ENCODE data around the gene EFNA5.

EFNA5 gene

GRCh38 chr5:107670932-107671741 is at the start of gene EFNA5:
Gene EFNA5 (minus strand): TSS chr5:107670937.
- peak; percentile 44 for DNase-seq
- in situ Hi-C loops (cut with MboI; ENCODE audit: low pct_unique_long_range_greater_than_20kb, low sequenced_read_pairs), result no loop called here

GRCh38 chr5:107719034-107719606 is 48.4 kb upstream of the EFNA5 start:
- in situ Hi-C loops (cut with MboI; ENCODE audit: low pct_unique_long_range_greater_than_20kb, low sequenced_read_pairs), result no loop called here
- DNase-seq, result no peak

- in situ Hi-C loops (cut with MboI; ENCODE audit: low pct_unique_long_range_greater_than_20kb, low sequenced_read_pairs), result no loop called here
Measured at GRCh38 chr5:107717816-107718215, 47.1 kb upstream of the EFNA5 start.

GRCh38 chr5:107713228-107713627 is 42.5 kb upstream of the EFNA5 start:
- no peak for DNase-seq
- in situ Hi-C loops (cut with MboI; ENCODE audit: low pct_unique_long_range_greater_than_20kb, low sequenced_read_pairs), result no loop called here

More at GRCh38 chr5:107717816-107718215, 47.1 kb upstream of the EFNA5 start:
- no peak for DNase-seq

GRCh38 chr5:107712359-107712870 is 41.7 kb upstream of the EFNA5 start:
- DNase-seq, result no peak
- in situ Hi-C loops (cut with MboI; ENCODE audit: low pct_unique_long_range_greater_than_20kb, low sequenced_read_pairs), result no loop called here

- in situ Hi-C loops (cut with MboI; ENCODE audit: low pct_unique_long_range_greater_than_20kb, low sequenced_read_pairs), result no loop called here
- no peak for DNase-seq
Measured at GRCh38 chr5:107705402-107706014, 34.8 kb upstream of the EFNA5 start.

GRCh38 chr5:107704681-107705401 is 34.1 kb upstream of the EFNA5 start:
- in situ Hi-C loops (cut with MboI; ENCODE audit: low pct_unique_long_range_greater_than_20kb, low sequenced_read_pairs), result no loop called here
- DNase-seq, result no peak

GRCh38 chr5:107700481-107700880 is 29.7 kb upstream of the EFNA5 start:
- in situ Hi-C loops (cut with MboI; ENCODE audit: low pct_unique_long_range_greater_than_20kb, low sequenced_read_pairs), result no loop called here
- DNase-seq, result no peak

GRCh38 chr5:107699425-107699824 is 28.7 kb upstream of the EFNA5 start:
- in situ Hi-C loops (cut with MboI; ENCODE audit: low pct_unique_long_range_greater_than_20kb, low sequenced_read_pairs), result no loop called here
- no peak for DNase-seq

GRCh38 chr5:107698286-107698685 is 27.5 kb upstream of the EFNA5 start:
- in situ Hi-C loops (cut with MboI; ENCODE audit: low pct_unique_long_range_greater_than_20kb, low sequenced_read_pairs), result no loop called here
- DNase-seq, result no peak

GRCh38 chr5:107696498-107696897 is 25.8 kb upstream of the EFNA5 start:
- DNase-seq, result no peak
- in situ Hi-C loops (cut with MboI; ENCODE audit: low pct_unique_long_range_greater_than_20kb, low sequenced_read_pairs), result no loop called here

GRCh38 chr5:107696080-107696479 is 25.3 kb upstream of the EFNA5 start:
- in situ Hi-C loops (cut with MboI; ENCODE audit: low pct_unique_long_range_greater_than_20kb, low sequenced_read_pairs), result no loop called here
- DNase-seq, result no peak

GRCh38 chr5:107687937-107688336 is 17.2 kb upstream of the EFNA5 start:
- in situ Hi-C loops (cut with MboI; ENCODE audit: low pct_unique_long_range_greater_than_20kb, low sequenced_read_pairs), result no loop called here
- DNase-seq, result no peak

GRCh38 chr5:107687404-107687803 is 16.7 kb upstream of the EFNA5 start:
- in situ Hi-C loops (cut with MboI; ENCODE audit: low pct_unique_long_range_greater_than_20kb, low sequenced_read_pairs), result no loop called here

GRCh38 chr5:107682533-107682932 is 11.8 kb upstream of the EFNA5 start:
- DNase-seq, result no peak
- in situ Hi-C loops (cut with MboI; ENCODE audit: low pct_unique_long_range_greater_than_20kb, low sequenced_read_pairs), result no loop called here

More at GRCh38 chr5:107687404-107687803, 16.7 kb upstream of the EFNA5 start:
- no peak for DNase-seq

- no peak for DNase-seq
- in situ Hi-C loops (cut with MboI; ENCODE audit: low pct_unique_long_range_greater_than_20kb, low sequenced_read_pairs), result no loop called here
Measured at GRCh38 chr5:107680799-107681198, 10.1 kb upstream of the EFNA5 start.

GRCh38 chr5:107680099-107680498 is 9.4 kb upstream of the EFNA5 start:
- no peak for DNase-seq
- in situ Hi-C loops (cut with MboI; ENCODE audit: low pct_unique_long_range_greater_than_20kb, low sequenced_read_pairs), result no loop called here

- in situ Hi-C loops (cut with MboI; ENCODE audit: low pct_unique_long_range_greater_than_20kb, low sequenced_read_pairs), result no loop called here
- no peak for DNase-seq
Measured at GRCh38 chr5:107676702-107677101, 6.0 kb upstream of the EFNA5 start.

GRCh38 chr5:107675201-107675600 is 4.5 kb upstream of the EFNA5 start:
- no peak for DNase-seq
- in situ Hi-C loops (cut with MboI; ENCODE audit: low pct_unique_long_range_greater_than_20kb, low sequenced_read_pairs), result no loop called here

GRCh38 chr5:107674655-107675054 is 3.9 kb upstream of the EFNA5 start:
- DNase-seq, result no peak
- in situ Hi-C loops (cut with MboI; ENCODE audit: low pct_unique_long_range_greater_than_20kb, low sequenced_read_pairs), result no loop called here

All from KBM-7 (cell line).